ENCODE data around the gene LIPI.

The LIPI gene

GRCh38 chr21:14080040-14080763 lies 130.6 kb downstream of the LIPI start:
- no peaks in the 10 kb centered on the region for H3K4me1 ChIP-seq
- intact Hi-C loops (cut with DNase I; ENCODE audit: low total_unique reads): no loop called here
- DNase-seq: no peak
- no peak overlapping the region for H3K27ac ChIP-seq
- peaks cover 0 to 21% (median 18%) of the 10 kb centered on the region in 3 donors for H3K9me3 ChIP-seq
- TF ChIP-seq CTCF (IDR thresholded peaks at IDR 0.05): no peak
- H3K4me3 ChIP-seq: no peak overlapping the region
- peaks cover 0 to 11% (median 10%) of the 10 kb centered on the region in 3 donors for H3K36me3 ChIP-seq
- H3K27me3 ChIP-seq: no peaks in the 10 kb centered on the region

DNA sequence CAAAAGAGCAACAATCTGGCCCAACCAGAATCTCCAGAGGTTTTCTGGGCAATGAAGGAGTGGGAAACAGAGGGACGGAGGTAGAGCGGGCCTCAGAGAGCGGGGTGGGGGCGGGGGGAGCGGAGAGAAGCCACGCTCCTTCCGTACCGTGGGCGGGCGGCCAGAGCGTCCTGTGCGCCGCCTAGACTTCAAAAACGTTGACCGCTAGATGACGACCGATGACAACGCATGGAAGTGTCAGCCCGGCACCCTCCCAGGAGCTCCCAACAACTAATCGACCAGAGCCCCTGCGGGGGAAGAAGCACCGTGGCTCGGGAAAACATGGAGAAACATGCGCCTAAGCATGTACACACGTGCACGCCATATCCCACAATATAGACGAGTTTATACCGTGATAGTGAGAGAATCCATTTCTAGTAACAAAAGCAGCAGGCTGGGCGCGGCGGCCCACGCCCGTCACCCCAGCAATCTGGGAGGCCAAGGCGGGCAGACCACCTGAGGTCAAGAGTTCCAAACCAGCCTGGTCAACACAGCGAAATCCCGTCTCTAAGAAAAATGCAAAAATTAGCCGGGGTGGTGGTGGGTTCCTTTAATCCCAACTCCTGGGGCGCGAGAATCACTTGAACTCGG lies 131.9 kb downstream of the LIPI start:
- H3K36me3 ChIP-seq: peaks cover 0 to 2% (median 0%) of the 10 kb centered on the region in 3 donors
- H3K9me3 ChIP-seq: peaks cover 0 to 18% (median 16%) of the 10 kb centered on the region in 3 donors
- H3K27ac ChIP-seq: no peak overlapping the region
- H3K4me3 ChIP-seq: no peak overlapping the region
- DNase-seq: no peak
- H3K4me1 ChIP-seq: no peaks in the 10 kb centered on the region
- H3K27me3 ChIP-seq: no peaks in the 10 kb centered on the region
- no peak for TF ChIP-seq CTCF (IDR thresholded peaks at IDR 0.05)
- intact Hi-C loops (cut with DNase I; ENCODE audit: low total_unique reads): no loop called here

DNA sequence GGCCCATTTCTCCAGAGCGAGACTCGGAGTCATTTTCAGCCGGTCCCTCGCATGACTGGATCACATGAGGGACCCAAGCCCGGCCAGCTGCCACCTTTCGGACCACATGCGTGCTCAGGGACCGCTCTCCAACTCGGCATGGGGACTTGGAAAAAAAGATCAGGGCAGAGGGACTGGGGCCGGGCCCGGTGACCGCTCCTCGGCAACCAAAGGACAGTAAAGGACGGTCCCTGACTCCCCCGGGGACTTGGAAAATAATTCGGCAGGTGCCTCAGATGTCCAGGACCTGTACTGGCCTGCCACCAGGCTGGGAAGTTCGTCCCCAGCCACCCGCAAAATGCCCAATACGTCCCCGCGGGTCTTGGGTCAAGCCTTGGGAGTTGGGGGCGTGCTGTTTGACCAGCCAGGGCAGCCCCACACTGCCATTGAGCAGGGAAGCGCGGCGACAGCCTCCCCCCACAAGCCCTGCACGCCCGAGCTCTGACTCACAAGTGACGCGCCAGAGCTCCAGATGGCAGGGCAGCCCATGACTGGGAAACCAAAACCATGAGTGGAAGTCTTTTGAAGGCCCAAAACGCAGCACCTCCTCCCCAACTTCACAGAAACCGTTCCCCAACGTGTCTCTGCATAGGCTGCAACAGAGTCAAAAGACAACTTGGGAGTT lies 134.5 kb downstream of the LIPI start:
- H3K9me3 ChIP-seq: peaks cover 0 to 12% (median 8%) of the 10 kb centered on the region in 3 donors

DNA sequence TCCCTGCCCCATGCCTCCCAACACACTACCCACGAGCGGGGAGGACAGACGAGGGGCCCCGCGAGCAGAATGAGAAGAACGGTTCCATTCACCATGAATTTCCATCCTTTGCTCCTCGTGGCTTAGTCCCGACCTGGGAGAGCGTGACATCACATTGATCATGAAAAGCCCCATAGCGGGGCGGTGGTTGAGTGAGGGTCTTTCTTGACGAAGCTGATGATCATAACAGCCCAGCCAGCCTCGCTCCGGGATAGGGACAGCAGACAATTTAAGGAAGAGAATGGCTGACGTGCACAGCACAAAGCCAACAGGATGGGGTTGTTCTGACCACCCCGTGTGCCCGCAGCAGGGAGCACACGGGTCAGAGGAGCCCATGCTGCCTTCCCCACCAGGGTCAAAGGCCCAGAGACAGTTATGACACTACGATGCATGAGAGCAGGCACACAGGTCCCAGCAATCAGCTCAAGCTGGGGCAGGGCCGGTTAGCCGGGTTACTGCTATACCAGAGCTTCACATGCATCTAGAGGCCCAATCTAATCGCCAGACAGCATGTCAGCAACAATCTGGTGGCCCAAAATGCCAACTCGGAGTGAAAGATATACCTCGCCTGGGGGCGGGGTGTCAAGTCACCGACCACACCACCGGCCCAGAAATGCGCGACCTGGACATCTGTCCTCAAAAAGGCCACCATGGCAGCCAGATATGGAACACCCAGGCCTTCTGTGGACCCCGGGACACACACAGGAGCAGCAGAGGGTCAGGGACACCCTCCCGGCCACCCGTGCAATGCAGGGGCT lies 135.2 kb downstream of the LIPI start:
- H3K4me1 ChIP-seq: no peaks in the 10 kb centered on the region
- H3K27ac ChIP-seq: no peak overlapping the region
- H3K4me3 ChIP-seq: no peak overlapping the region
- DNase-seq: no peak
- no peak for TF ChIP-seq CTCF (IDR thresholded peaks at IDR 0.05)
- intact Hi-C loops (cut with DNase I; ENCODE audit: low total_unique reads): no loop called here
- H3K27me3 ChIP-seq: no peaks in the 10 kb centered on the region
- H3K36me3 ChIP-seq: no peaks in the 10 kb centered on the region
- peaks cover 0 to 8% (median 8%) of the 10 kb centered on the region in 3 donors for H3K9me3 ChIP-seq

More for the DNA sequence above, 134.5 kb downstream of the LIPI start:
- DNase-seq: no peak
- Histone ChIP-seq H3K27me3 (no peaks in the 10 kb centered on the region), H3K4me1 (no peaks in the 10 kb centered on the region), H3K36me3 (no peaks in the 10 kb centered on the region), H3K27ac (no peak overlapping the region), H3K4me3 (no peak overlapping the region)
- intact Hi-C loops (cut with DNase I; ENCODE audit: low total_unique reads): no loop called here
- TF ChIP-seq CTCF (IDR thresholded peaks at IDR 0.05): no peak

DNA sequence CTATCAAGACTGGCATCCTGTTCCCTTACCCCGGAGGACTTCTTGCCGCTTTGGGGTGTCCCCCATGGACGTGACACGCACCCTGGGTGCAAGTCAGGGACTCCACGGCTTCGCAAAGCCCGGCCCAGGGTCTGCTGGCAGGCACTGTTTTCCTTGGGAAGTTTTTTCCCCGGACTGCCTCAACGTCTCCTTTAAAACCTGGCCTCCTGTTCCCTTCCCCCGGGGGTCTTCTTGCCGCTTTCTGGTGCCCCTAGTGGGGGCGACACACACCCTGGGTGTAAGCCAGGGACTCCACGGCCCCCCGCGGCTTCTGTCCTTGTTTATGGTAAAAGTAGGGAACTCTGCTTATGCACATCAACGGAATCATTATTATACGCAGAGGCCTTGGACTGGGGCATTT lies 136.6 kb downstream of the LIPI start:
- no peak for DNase-seq
- H3K9me3 ChIP-seq: peaks cover 0 to 8% (median 7%) of the 10 kb centered on the region in 3 donors
- no peaks in the 10 kb centered on the region for H3K36me3 ChIP-seq
- H3K4me1 ChIP-seq: no peaks in the 10 kb centered on the region
- no peaks in the 10 kb centered on the region for H3K27me3 ChIP-seq
- no peak for TF ChIP-seq CTCF (IDR thresholded peaks at IDR 0.05)
- intact Hi-C loops (cut with DNase I; ENCODE audit: low total_unique reads): no loop called here
- H3K27ac ChIP-seq: no peak overlapping the region
- H3K4me3 ChIP-seq: no peak overlapping the region
